ENCODE results near the gene HPS3.

The HPS3 gene

GRCh38 chr3:149188494-149188893 is 59.1 kb downstream of the HPS3 start:
- no peak for TF ChIP-seq POLR2AphosphoS5 (IDR thresholded peaks at IDR 0.05; ENCODE audit: low read depth, low read length)
- no peak for TF ChIP-seq REST (IDR thresholded peaks at IDR 0.05; ENCODE audit: insufficient read depth in 1 of 2, low read depth in 2 of 2, low read length in 2 of 2)
- TF ChIP-seq TAF1 (IDR thresholded peaks at IDR 0.05; ENCODE audit: borderline replicate concordance, insufficient read depth, low read length), result no peak
- no peak for TF ChIP-seq FOXP2 (optimal IDR thresholded peaks at IDR 0.05; ENCODE audit: borderline replicate concordance, extremely low read depth, extremely low read length, insufficient read depth)
- TF ChIP-seq SIN3A (IDR thresholded peaks at IDR 0.05; ENCODE audit: borderline replicate concordance, insufficient read depth, low read length), result no peak

DNA sequence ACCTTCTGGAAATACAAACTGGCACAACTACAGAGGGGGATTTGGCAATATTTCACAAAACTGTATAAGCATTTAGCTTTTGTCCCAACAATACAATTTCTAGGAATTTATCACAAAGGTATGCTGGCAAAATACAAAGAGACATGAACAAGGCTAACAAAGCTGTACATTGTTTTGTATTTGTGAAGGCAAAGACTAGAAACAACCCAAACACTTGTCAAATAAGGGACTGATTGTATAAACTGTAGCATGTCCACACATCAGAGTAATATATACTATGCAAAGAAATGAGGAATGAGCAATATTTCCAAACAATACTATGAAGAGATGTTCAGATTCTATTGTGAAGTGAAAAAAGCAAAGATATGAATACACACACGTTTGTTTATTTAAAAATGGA is 65.8 kb downstream of the HPS3 start:
- no peak for TF ChIP-seq FOXP2 (optimal IDR thresholded peaks at IDR 0.05; ENCODE audit: borderline replicate concordance, extremely low read depth, extremely low read length, insufficient read depth)

- TF ChIP-seq TAF1 (IDR thresholded peaks at IDR 0.05; ENCODE audit: borderline replicate concordance, insufficient read depth, low read length) (no peak), SIN3A (IDR thresholded peaks at IDR 0.05; ENCODE audit: borderline replicate concordance, insufficient read depth, low read length) (no peak), POLR2AphosphoS5 (IDR thresholded peaks at IDR 0.05; ENCODE audit: low read depth, low read length) (no peak), FOXP2 (optimal IDR thresholded peaks at IDR 0.05; ENCODE audit: borderline replicate concordance, extremely low read depth, extremely low read length, insufficient read depth) (no peak), REST (IDR thresholded peaks at IDR 0.05; ENCODE audit: insufficient read depth in 1 of 2, low read depth in 2 of 2, low read length in 2 of 2) (no peak)
Measured at GRCh38 chr3:149197669-149198068, 68.2 kb downstream of the HPS3 start.

GRCh38 chr3:149198611-149199010 is 69.2 kb downstream of the HPS3 start:
- TF ChIP-seq REST (IDR thresholded peaks at IDR 0.05; ENCODE audit: insufficient read depth in 1 of 2, low read depth in 2 of 2, low read length in 2 of 2) (no peak), FOXP2 (optimal IDR thresholded peaks at IDR 0.05; ENCODE audit: borderline replicate concordance, extremely low read depth, extremely low read length, insufficient read depth) (no peak), TAF1 (IDR thresholded peaks at IDR 0.05; ENCODE audit: borderline replicate concordance, insufficient read depth, low read length) (no peak), SIN3A (IDR thresholded peaks at IDR 0.05; ENCODE audit: borderline replicate concordance, insufficient read depth, low read length) (no peak), POLR2AphosphoS5 (IDR thresholded peaks at IDR 0.05; ENCODE audit: low read depth, low read length) (no peak)

DNA sequence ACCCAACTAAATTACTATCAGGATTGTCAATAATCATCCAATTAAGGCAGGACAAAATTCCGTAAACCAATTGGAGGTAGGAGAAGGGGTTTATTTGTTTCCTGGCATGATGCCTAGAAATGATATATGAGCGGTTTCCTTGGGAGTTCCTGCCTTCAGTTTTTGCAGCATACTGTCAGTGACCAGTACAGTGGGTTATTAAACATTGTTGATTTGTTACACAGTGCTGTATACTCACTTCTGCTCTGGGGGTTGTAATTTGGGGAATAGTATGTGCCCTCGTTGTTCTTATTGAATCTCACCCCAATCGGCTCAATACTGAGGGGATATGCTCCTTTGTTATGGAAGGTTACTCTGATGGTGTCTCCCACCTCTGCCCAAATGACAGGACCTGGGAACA is 70.0 kb downstream of the HPS3 start:
- no peak for TF ChIP-seq SIN3A (IDR thresholded peaks at IDR 0.05; ENCODE audit: borderline replicate concordance, insufficient read depth, low read length)
- no peak for TF ChIP-seq REST (IDR thresholded peaks at IDR 0.05; ENCODE audit: insufficient read depth in 1 of 2, low read depth in 2 of 2, low read length in 2 of 2)
- no peak for TF ChIP-seq TAF1 (IDR thresholded peaks at IDR 0.05; ENCODE audit: borderline replicate concordance, insufficient read depth, low read length)
- TF ChIP-seq FOXP2 (optimal IDR thresholded peaks at IDR 0.05; ENCODE audit: borderline replicate concordance, extremely low read depth, extremely low read length, insufficient read depth), result no peak
- no peak for TF ChIP-seq POLR2AphosphoS5 (IDR thresholded peaks at IDR 0.05; ENCODE audit: low read depth, low read length)
